KMS-11 (cell line): ENCODE measurements around the gene HERC3.

Experiments used
- H2AFZ ChIP-seq: fragments of 200-600 bp; sonication (generic); 2 replicates; pipeline ENCODE4 v1.6.1; 2016; ENCODE audit warnings: antibody characterized with exemption, mixed run types, low read depth
- H3K27ac ChIP-seq: fragments of 200-600 bp; sonication (generic); 2 replicates; pipeline ENCODE4 v1.6.1; 2016; ENCODE audit warnings: mild to moderate bottlenecking, mixed run types
- H3K27me3 ChIP-seq: fragments of 200-600 bp; sonication (generic); 2 replicates; pipeline ENCODE4 v1.6.1; 2017; ENCODE audit warnings: mild to moderate bottlenecking, low read depth, mixed run types, moderate library complexity; ENCODE audit not compliant: insufficient read depth
- H3K36me3 ChIP-seq: fragments of 200-600 bp; sonication (generic); 2 replicates; pipeline ENCODE4 v1.6.1; 2017; ENCODE audit warnings: mild to moderate bottlenecking, mixed run types; ENCODE audit not compliant: insufficient read depth
- H3K4me1 ChIP-seq: fragments of 200-600 bp; sonication (generic); 2 replicates; pipeline ENCODE4 v1.6.1; 2016; ENCODE audit warnings: mild to moderate bottlenecking, low read depth, mixed run types; ENCODE audit not compliant: poor library complexity, severe bottlenecking
- H3K4me2 ChIP-seq: fragments of 200-600 bp; sonication (generic); 2 replicates; pipeline ENCODE4 v1.7.0; 2016; ENCODE audit warnings: mild to moderate bottlenecking, mixed run types
- H3K4me3 ChIP-seq: fragments of 200-600 bp; sonication (generic); IDR thresholded peaks from 2 replicates; pipeline ENCODE4 v1.6.1; 2017; ENCODE audit warnings: low read depth, low read length, mixed read lengths; ENCODE audit not compliant: insufficient read depth
- H3K79me2 ChIP-seq: fragments of 200-600 bp; sonication (generic); 2 replicates; pipeline ENCODE4 v1.6.1; 2016; ENCODE audit warnings: low read depth, mixed run types; ENCODE audit not compliant: insufficient read depth
- H3K9ac ChIP-seq: fragments of 200-600 bp; sonication (generic); 2 replicates; pipeline ENCODE4 v1.6.1; 2016; ENCODE audit warnings: mild to moderate bottlenecking, mixed run types
- H4K20me1 ChIP-seq: fragments of 200-600 bp; sonication (generic); 2 replicates; pipeline ENCODE4 v1.6.1; 2016; ENCODE audit warnings: mild to moderate bottlenecking, mixed run types; ENCODE audit not compliant: insufficient read depth
- CTCF ChIP-seq: fragments of 200-600 bp; sonication (generic); conservative IDR thresholded peaks from 2 replicates; pipeline ENCODE4 v1.6.1; 2017; ENCODE audit warnings: low read depth, mild to moderate bottlenecking, antibody characterized with exemption, low read length, moderate library complexity, mixed read lengths

HERC3 gene

GRCh38 chr4:88583631-88584470 lies 8.4 kb upstream of the HERC3 start:
- Histone ChIP-seq H3K36me3 (no peaks in the 10 kb centered on the region), H3K4me1 (no peaks in the 10 kb centered on the region), H3K9ac (no peak overlapping the region), H3K27me3 (no peaks in the 10 kb centered on the region), H4K20me1 (no peaks in the 10 kb centered on the region), H3K4me3 (no peak overlapping the region), H3K4me2 (no peak overlapping the region), H3K27ac (no peak overlapping the region), H3K79me2 (no peaks in the 10 kb centered on the region), H2AFZ (no peak overlapping the region)
- no peak for TF ChIP-seq CTCF

GRCh38 chr4:88584471-88584900 lies 7.8 kb upstream of the HERC3 start:
- H3K27ac ChIP-seq = no peak overlapping the region
- no peaks in the 10 kb centered on the region for H3K36me3 ChIP-seq
- H3K4me2 ChIP-seq = no peak overlapping the region
- no peak for TF ChIP-seq CTCF
- H3K4me1 ChIP-seq = no peaks in the 10 kb centered on the region
- no peak overlapping the region for H2AFZ ChIP-seq
- H3K4me3 ChIP-seq = no peak overlapping the region
- H3K27me3 ChIP-seq = no peaks in the 10 kb centered on the region
- no peaks in the 10 kb centered on the region for H4K20me1 ChIP-seq
- no peak overlapping the region for H3K9ac ChIP-seq
- H3K79me2 ChIP-seq = no peaks in the 10 kb centered on the region

GRCh38 chr4:88585917-88586316 lies 6.4 kb upstream of the HERC3 start:
- TF ChIP-seq CTCF = no peak
- H4K20me1 ChIP-seq = no peaks in the 10 kb centered on the region
- H3K27ac ChIP-seq = no peak overlapping the region
- H3K79me2 ChIP-seq = no peaks in the 10 kb centered on the region
- no peaks in the 10 kb centered on the region for H3K4me1 ChIP-seq
- no peak overlapping the region for H2AFZ ChIP-seq
- no peak overlapping the region for H3K4me2 ChIP-seq
- H3K4me3 ChIP-seq = no peak overlapping the region
- H3K27me3 ChIP-seq = no peaks in the 10 kb centered on the region
- H3K36me3 ChIP-seq = no peaks in the 10 kb centered on the region
- H3K9ac ChIP-seq = no peak overlapping the region

DNA sequence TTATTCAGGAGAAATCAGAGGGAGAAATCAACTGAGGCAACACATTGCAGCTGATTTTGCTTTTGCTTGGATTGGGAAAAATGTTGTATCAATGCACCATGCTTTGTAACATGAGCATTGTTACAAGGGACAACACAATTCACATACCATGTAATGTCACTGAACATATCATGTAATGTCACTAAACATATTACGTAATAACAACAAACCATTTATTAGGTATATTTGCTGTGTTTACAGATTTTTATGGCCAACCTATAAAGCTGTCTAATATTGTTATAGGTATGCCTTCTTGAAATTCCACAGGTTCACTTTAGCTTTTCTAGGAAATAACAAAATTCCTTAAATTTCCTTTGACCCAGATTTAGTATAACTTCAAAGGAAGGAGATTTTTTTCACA lies 5.0 kb upstream of the HERC3 start:
- TF ChIP-seq CTCF = no peak
- Histone ChIP-seq H4K20me1 (no peaks in the 10 kb centered on the region), H3K79me2 (no peaks in the 10 kb centered on the region), H2AFZ (no peak overlapping the region), H3K4me2 (no peak overlapping the region), H3K36me3 (no peaks in the 10 kb centered on the region), H3K9ac (no peak overlapping the region), H3K4me1 (peaks cover 4% of the 10 kb centered on the region), H3K4me3 (no peak overlapping the region), H3K27ac (no peak overlapping the region), H3K27me3 (no peaks in the 10 kb centered on the region)
